ENCODE results near the gene PFKFB4.

PFKFB4 gene

DNA sequence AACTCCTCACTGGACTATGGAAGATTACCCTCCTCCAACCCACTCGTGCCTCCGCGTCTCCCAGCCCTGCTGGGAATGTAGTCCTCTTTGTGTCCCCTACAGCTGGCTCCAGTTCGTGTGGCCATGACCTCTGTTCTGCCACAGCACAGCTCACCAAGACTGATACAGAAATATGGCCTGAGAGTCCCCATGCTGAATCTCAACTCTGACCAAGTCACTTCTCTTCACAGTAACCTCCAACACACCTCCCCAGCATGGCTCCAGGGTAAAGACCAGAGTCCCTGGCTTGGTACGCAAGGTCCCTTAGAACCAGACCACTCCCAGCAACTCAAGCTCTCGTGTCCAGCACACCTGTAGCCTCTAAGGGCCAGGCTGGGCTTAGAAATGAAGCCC, 40.8 kb upstream of the PFKFB4 start:
- Histone ChIP-seq H3K27ac (ENCODE audit: low read depth, low read length) (no peak overlapping the region), H3K36me3 (ENCODE audit: control insufficient read depth, low read length) (peaks cover 41% of the 10 kb centered on the region), H3K9me2 (replicated peaks; ENCODE audit: control insufficient read depth, low read length) (no peaks in the 10 kb centered on the region), H3K4me3 (ENCODE audit: low read length) (no peak overlapping the region), H3K4me2 (ENCODE audit: low read length) (no peak overlapping the region), H3F3A (ENCODE audit: control insufficient read depth, insufficient read depth) (peaks cover 2% of the 10 kb centered on the region; the same call in 1 of the 2 replicates), H3K79me2 (ENCODE audit: control insufficient read depth, low read length) (no peaks in the 10 kb centered on the region), H3K27me3 (ENCODE audit: control insufficient read depth, low read length) (no peaks in the 10 kb centered on the region), H3K9me3 (ENCODE audit: control insufficient read depth, insufficient read depth, low read length) (no peaks in the 10 kb centered on the region), H3K4me1 (ENCODE audit: control insufficient read depth, low read length) (no peaks in the 10 kb centered on the region), H4K20me1 (ENCODE audit: control insufficient read depth, insufficient read depth, low read depth, low read length) (peaks cover 6% of the 10 kb centered on the region; the same call in 1 of the 2 replicates)
- TF ChIP-seq, protein P1, sequence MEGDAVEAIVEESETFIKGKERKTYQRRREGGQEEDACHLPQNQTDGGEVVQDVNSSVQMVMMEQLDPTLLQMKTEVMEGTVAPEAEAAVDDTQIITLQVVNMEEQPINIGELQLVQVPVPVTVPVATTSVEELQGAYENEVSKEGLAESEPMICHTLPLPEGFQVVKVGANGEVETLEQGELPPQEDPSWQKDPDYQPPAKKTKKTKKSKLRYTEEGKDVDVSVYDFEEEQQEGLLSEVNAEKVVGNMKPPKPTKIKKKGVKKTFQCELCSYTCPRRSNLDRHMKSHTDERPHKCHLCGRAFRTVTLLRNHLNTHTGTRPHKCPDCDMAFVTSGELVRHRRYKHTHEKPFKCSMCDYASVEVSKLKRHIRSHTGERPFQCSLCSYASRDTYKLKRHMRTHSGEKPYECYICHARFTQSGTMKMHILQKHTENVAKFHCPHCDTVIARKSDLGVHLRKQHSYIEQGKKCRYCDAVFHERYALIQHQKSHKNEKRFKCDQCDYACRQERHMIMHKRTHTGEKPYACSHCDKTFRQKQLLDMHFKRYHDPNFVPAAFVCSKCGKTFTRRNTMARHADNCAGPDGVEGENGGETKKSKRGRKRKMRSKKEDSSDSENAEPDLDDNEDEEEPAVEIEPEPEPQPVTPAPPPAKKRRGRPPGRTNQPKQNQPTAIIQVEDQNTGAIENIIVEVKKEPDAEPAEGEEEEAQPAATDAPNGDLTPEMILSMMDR (IDR thresholded peaks at IDR 0.05; ENCODE audit: low read depth, low read length, poor library complexity, severe bottlenecking), result no peak
- TF ChIP-seq EZH2phosphoT487 (IDR thresholded peaks at IDR 0.05; ENCODE audit: borderline replicate concordance, low read length), result no peak

DNA sequence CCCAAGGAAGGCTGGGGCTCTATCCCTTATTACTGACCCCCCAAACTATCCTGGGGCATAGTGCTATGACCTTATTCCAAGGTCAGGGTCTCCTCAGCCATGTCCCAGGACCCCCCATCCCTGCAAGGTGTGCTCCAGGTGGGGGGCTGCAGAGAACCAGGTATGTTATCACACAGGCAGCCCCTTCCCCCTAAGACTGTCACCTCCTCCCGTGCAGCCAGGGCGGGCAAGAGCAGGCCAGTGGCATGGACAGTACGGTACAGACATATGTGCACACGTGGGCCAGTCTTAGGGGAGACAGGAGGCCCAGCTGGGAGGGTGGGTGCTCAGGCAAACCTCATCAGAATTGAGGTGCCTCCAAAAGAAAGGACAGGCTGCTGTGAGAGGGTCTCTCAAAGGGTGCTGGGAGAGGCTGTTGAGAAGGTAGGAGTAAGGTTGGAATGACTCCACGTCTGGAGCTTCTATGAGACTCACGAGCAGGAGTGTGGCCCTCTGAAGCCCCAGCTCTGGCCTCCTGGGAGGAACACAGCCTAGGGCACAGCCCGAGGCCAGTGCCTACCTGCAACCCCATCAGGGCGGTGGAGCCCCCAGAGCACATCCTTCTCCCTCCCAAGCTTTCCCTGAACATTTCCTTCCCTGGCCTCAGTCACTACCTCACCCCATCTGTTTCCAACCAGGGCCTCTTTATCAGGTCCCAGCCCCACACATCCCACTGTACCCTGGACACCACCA, 40.2 kb upstream of the PFKFB4 start:
- H3K4me3 ChIP-seq (ENCODE audit: low read length), result no peak overlapping the region

DNA sequence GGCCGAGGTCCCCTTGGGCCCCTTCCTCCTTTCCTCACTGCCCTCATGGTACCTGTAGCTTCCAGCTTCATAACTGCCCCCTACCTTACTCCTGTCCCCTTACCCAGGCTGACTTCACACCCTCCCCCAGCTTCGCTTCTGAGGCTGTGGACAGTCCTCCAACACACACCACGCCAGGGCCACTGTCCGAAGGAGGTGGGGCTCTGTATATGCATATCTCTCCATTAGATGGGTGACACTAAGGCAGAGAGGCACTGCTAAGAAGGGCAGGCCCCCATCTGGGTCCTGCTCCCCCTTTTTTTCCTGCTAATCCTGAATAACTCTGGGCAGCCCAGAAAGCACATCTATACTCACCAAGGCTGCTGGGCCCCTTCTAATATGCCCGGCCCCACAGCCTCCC, 39.6 kb upstream of the PFKFB4 start:
- no peaks in the 10 kb centered on the region for H3K27me3 ChIP-seq (ENCODE audit: control insufficient read depth, low read length)
- peaks cover 2% of the 10 kb centered on the region; the same call in 1 of the 2 replicates for H3F3A ChIP-seq (ENCODE audit: control insufficient read depth, insufficient read depth)
- no peaks in the 10 kb centered on the region for H3K9me3 ChIP-seq (ENCODE audit: control insufficient read depth, insufficient read depth, low read length)
- peaks cover 6% of the 10 kb centered on the region; the same call in 1 of the 2 replicates for H4K20me1 ChIP-seq (ENCODE audit: control insufficient read depth, insufficient read depth, low read depth, low read length)
- no peaks in the 10 kb centered on the region for H3K9me2 ChIP-seq (replicated peaks; ENCODE audit: control insufficient read depth, low read length)
- no peaks in the 10 kb centered on the region for H3K4me1 ChIP-seq (ENCODE audit: control insufficient read depth, low read length)
- H3K27ac ChIP-seq (ENCODE audit: low read depth, low read length), result no peak overlapping the region
- TF ChIP-seq EZH2phosphoT487 (IDR thresholded peaks at IDR 0.05; ENCODE audit: borderline replicate concordance, low read length), result no peak
- TF ChIP-seq, protein P1 (IDR thresholded peaks at IDR 0.05; ENCODE audit: low read depth, low read length, poor library complexity, severe bottlenecking), result no peak
- H3K4me3 ChIP-seq (ENCODE audit: low read length), result no peak overlapping the region
- H3K79me2 ChIP-seq (ENCODE audit: control insufficient read depth, low read length), result no peaks in the 10 kb centered on the region
- peaks cover 35% of the 10 kb centered on the region for H3K36me3 ChIP-seq (ENCODE audit: control insufficient read depth, low read length)
- H3K4me2 ChIP-seq (ENCODE audit: low read length), result no peak overlapping the region

More for the DNA sequence above, 40.2 kb upstream of the PFKFB4 start:
- TF ChIP-seq EZH2phosphoT487 (IDR thresholded peaks at IDR 0.05; ENCODE audit: borderline replicate concordance, low read length), result no peak
- TF ChIP-seq, protein P1 (IDR thresholded peaks at IDR 0.05; ENCODE audit: low read depth, low read length, poor library complexity, severe bottlenecking), result no peak
- no peak overlapping the region for H3K27ac ChIP-seq (ENCODE audit: low read depth, low read length)
- no peaks in the 10 kb centered on the region for H3K4me1 ChIP-seq (ENCODE audit: control insufficient read depth, low read length)
- peaks cover 6% of the 10 kb centered on the region; the same call in 1 of the 2 replicates for H4K20me1 ChIP-seq (ENCODE audit: control insufficient read depth, insufficient read depth, low read depth, low read length)
- H3K36me3 ChIP-seq (ENCODE audit: control insufficient read depth, low read length), result peaks cover 41% of the 10 kb centered on the region
- H3K4me2 ChIP-seq (ENCODE audit: low read length), result no peak overlapping the region
- no peaks in the 10 kb centered on the region for H3K79me2 ChIP-seq (ENCODE audit: control insufficient read depth, low read length)
- no peaks in the 10 kb centered on the region for H3K9me3 ChIP-seq (ENCODE audit: control insufficient read depth, insufficient read depth, low read length)
- H3K27me3 ChIP-seq (ENCODE audit: control insufficient read depth, low read length), result no peaks in the 10 kb centered on the region
- peaks cover 2% of the 10 kb centered on the region; the same call in 1 of the 2 replicates for H3F3A ChIP-seq (ENCODE audit: control insufficient read depth, insufficient read depth)
- H3K9me2 ChIP-seq (replicated peaks; ENCODE audit: control insufficient read depth, low read length), result no peaks in the 10 kb centered on the region
